Fibroblast of villous mesenchyme (primary cell): ENCODE results near the gene MPC1L. TPM values are rescaled to one million over a fixed set of nuclear protein-coding genes. Genes with fewer than 3 reads are reported as not detected.
"Not testable (repeated sequence)": the region's sequence is repeated elsewhere in the genome, so short reads cannot be mapped to it uniquely, and the experiment has no call there.

ENCODE experiments used
- DNase-seq: peaks from one replicate; pipeline ENCODE4 v3.0.0-alpha.2; 2010; ENCODE audit warnings: low read depth
- H3K4me3 ChIP-seq: 2 replicates; pipeline ENCODE4 v1.5.1; 2011; ENCODE audit warnings: low read depth, mild to moderate bottlenecking, low read length
- CTCF ChIP-seq: IDR thresholded peaks from 2 replicates; pipeline ENCODE4 v1.5.1; 2012; ENCODE audit warnings: low read depth, mild to moderate bottlenecking, low read length; ENCODE audit not compliant: insufficient read depth
- total RNA-seq: library from RNA; depleted of rRNA; stranded (reverse); fragments of >200 nt; gene quantifications from 2 replicates; pipeline ENCODE4 v1.2.3, GENCODE V29; 2012

Gene MPC1L
- total RNA-seq = not detected in 2 replicates

DNA sequence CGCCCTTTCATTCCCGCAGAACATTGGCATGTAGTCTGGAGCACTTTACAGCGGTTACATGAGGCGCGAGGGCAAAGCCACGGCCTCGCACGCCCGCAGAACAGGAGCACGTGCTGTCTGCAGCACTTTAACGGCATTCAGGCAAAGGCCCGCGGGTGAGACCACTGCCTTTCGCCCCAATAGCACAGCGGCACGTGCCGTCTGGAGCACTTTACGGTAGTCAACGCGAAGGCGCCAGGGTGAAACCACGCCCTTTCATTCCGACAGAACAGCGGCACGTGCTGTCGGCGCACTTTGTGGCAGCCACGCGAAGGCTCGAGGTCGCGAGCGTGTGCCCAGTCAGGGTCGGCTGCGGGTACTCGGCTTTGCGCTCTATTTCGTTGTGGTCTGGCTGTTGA, at the start of gene MPC1L:
MPC1L (plus strand) TSS at position 290 of the 398 bp plus-strand sequence. CDS start 138 bp downstream, outside the sequence.
- TF ChIP-seq CTCF = no peak
- no peak within 1 kb of the TSS for H3K4me3 ChIP-seq
- DNase-seq = no peak

DNA sequence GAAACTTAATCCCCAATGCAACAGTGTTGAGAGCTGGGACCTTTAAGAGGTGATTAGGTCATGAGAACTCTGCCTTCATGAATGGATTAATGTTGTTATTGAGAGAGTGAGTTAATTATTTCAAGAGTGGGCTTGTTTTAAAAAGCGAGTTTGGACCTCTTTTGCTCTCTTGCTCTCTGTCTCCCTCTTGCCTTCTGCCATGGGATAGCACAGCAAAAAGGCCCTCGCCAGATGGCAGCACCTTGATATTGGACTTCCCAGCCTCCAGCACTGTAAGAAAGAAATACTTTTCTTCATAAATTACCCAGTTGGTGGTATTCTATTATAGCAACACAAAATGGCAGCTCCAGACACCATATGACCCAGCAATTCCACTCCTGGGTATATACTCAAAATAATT, 49.5 kb upstream of the MPC1L start:
- peak; percentile 60 for TF ChIP-seq CTCF
- H3K4me3 ChIP-seq = no peak overlapping the region
- peak; percentile 19 for DNase-seq

DNA sequence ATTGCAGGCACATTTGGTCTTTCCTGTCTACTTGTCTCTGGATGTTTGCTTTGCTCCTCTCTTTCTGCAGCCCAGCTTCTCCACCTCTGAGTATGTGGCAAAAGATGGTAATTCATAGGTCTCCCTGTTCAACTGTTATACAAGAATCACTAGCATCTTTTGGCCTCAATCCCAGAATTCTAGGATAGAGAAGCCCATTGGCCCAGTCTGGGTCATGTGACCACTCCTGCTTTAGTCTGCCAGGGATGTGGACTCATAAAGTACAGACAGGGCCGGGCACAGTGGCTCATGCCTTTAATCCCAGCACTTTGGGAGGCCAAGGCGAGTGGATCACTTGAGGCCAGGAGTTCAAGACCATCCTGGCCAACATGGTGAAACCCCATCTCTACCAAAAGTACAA, 47.8 kb upstream of the MPC1L start:
- DNase-seq = peak; percentile 48
- not testable (repeated sequence) for H3K4me3 ChIP-seq

DNA sequence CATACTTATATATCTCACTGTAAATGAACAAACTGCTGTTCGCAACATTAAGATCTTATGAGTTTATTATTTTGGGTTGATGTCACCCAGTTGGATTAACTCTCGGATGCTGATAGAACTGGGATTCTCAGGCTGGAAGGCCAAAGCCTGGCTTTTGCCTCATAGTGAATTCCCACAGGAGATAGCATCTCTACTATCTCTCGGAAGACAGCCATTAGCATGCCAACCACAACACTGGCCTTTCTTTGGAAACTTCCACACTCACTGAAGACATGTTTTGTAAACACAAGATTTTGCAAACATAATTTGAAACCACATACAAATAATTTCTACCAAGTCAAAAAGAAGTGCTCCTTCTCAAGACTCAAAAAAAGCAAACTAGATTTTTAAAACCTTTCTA, 46.9 kb upstream of the MPC1L start:
- no peak overlapping the region for H3K4me3 ChIP-seq
- no peak for TF ChIP-seq CTCF

GRCh38 chrX:40578039-40578695, 45.1 kb upstream of the MPC1L start:
- DNase-seq = no peak
- H3K4me3 ChIP-seq = no peak overlapping the region
- no peak for TF ChIP-seq CTCF

More for the DNA sequence above, 46.9 kb upstream of the MPC1L start:
- DNase-seq = peak; percentile 55

GRCh38 chrX:40579141-40579540, 44.1 kb upstream of the MPC1L start:
- no peak for DNase-seq
- H3K4me3 ChIP-seq = no peak overlapping the region
- TF ChIP-seq CTCF = no peak

- TF ChIP-seq CTCF = no peak
- peak overlapping the region; percentile 75 for H3K4me3 ChIP-seq
- DNase-seq = no peak
Observed at GRCh38 chrX:40579900-40580536, 43.2 kb upstream of the MPC1L start.
